ENCODE results near the gene EID3. TPM values are rescaled to one million over a fixed set of nuclear protein-coding genes. Genes with fewer than 3 reads are reported as not detected.

Gene EID3
- total and polyA plus RNA-seq, 9 of the 15 experiments (the other 6 are each of a cell fraction or from before 2014, with no cell fraction given) = 0.07 to 3.5 (median 0.42) TPM

DNA sequence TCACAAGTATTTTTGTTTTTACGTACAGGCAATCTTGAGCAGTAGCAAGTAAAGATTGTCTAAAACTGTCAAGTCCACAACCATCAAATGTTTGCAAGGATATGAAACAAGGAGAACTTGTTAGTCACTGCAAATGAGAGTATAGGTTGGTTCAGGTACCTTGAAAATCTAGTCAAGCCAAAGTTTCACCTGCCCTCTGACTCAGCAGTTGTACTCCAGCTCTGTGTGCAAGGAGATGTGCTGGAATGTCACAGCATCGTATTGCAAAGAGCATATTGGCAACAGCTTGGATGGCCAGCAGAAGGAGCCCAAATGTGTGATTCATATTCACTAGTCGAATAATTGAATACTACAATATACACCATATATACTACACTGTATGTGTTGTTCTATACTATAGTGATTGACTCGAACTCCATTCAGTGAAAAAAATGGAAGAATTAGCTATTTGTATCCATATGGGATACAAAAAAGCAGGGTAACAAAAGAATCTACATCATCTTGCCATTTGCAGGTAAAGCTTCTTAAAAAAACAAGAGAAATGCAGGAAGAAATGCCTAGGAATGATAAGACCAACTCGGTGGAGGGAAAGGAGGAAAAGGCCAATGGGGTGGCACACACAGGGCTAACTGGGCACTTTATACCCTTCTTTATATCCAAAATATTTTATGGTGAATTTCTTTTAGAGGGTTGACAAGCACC lies 44.0 kb downstream of the EID3 start:
- no peak for DNase-seq (ENCODE audit: extremely low read depth in 1 of 4, low spot score in 3 of 4)
- H3K4me2 ChIP-seq (ENCODE audit: insufficient read depth, low read length) = no peak overlapping the region
- 0 out of 3 replicates have a peak, but pooled peaks cover 8% of the 10 kb centered on the region for H3K79me2 ChIP-seq (ENCODE audit: control insufficient read depth, insufficient read depth, low read length)
- H3K9ac ChIP-seq (ENCODE audit: insufficient read depth in 1 of 2, low read depth in 2 of 2, low read length in 2 of 2) = no peak overlapping the region
- ChIA-PET POLR2A (no interaction called here), CTCF (ENCODE audit: low intra/inter-chr PET ratio) (no interaction called here)
- H3K9me3 ChIP-seq (replicated peaks; ENCODE audit: control insufficient read depth, insufficient read depth, low read depth, low read length) = no peaks in the 10 kb centered on the region; the same call in 1 of the 2 replicates
- H3K4me3 ChIP-seq = no peak overlapping the region
- no peaks in the 10 kb centered on the region for H3K27me3 ChIP-seq (ENCODE audit: control insufficient read depth in 2 of 2, insufficient read depth in 2 of 2, low read length in 2 of 2)
- no peak overlapping the region for H2AFZ ChIP-seq (ENCODE audit: low read depth, low read length)
- TF ChIP-seq ZBTB1 (CRISPR knock-in tag; IDR thresholded peaks at IDR 0.05; ENCODE audit: borderline replicate concordance, low read depth) (no peak), NFE2 (IDR thresholded peaks at IDR 0.05; ENCODE audit: low read depth) (0 out of 2 replicates have a peak, but pooled peaks have one; percentile 12)
- H3K4me1 ChIP-seq (replicated peaks in 1 of 2; ENCODE audit: control insufficient read depth in 2 of 2, insufficient read depth in 2 of 2, low read length in 2 of 2) = no peaks in the 10 kb centered on the region
- no peaks in the 10 kb centered on the region; the same call in 1 of the 2 replicates for H4K20me1 ChIP-seq (replicated peaks; ENCODE audit: control insufficient read depth, insufficient read depth, low read length)
- ATAC-seq = no peak
- H3K9me1 ChIP-seq (ENCODE audit: control insufficient read depth, insufficient read depth, low read length) = peaks cover 3% of the 10 kb centered on the region
- in situ Hi-C loops (cut with MboI) (no loop called here), intact Hi-C loops (cut with micrococcal nuclease) (no loop called here)
- WGBS (ENCODE audit: insufficient coverage, low coverage, missing lambda C conversion rate) = 80% methylated on average over 5 of the region's 5 CpGs
- no peak for FAIRE-seq
- peaks cover 91% of the 10 kb centered on the region for H3K36me3 ChIP-seq (ENCODE audit: control insufficient read depth, insufficient read depth, low read length)
- H3K27ac ChIP-seq (ENCODE audit: extremely low read depth, low read depth, low read length) = no peak overlapping the region
- BruUV-seq (replicated peaks) = no TSS peak

DNA sequence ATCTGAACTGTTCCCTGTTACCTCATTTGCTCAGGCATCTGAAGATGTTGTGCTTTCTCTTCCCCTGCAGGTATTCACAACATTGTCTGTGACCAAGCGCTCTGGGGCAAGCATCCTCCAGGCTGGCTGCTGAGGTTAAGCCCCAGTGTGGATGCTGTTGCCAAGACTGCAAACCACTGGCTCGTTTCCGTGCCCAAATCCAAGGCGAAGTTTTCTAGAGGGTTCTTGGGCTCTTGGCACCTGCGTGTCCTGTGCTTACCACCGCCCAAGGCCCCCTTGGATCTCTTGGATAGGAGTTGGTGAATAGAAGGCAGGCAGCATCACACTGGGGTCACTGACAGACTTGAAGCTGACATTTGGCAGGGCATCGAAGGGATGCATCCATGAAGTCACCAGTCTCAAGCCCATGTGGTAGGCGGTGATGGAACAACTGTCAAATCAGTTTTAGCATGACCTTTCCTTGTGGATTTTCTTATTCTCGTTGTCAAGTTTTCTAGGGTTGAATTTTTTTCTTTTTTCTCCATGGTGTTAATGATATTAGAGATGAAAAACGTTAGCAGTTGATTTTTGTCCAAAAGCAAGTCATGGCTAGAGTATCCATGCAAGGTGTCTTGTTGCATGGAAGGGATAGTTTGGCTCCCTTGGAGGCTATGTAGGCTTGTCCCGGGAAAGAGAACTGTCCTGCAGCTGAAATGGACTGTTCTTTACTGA lies 44.9 kb downstream of the EID3 start:
- Histone ChIP-seq H3K27me3 (ENCODE audit: control insufficient read depth in 2 of 2, insufficient read depth in 2 of 2, low read length in 2 of 2) (no peaks in the 10 kb centered on the region), H3K9me3 (replicated peaks; ENCODE audit: control insufficient read depth, insufficient read depth, low read depth, low read length) (no peaks in the 10 kb centered on the region), H4K20me1 (replicated peaks; ENCODE audit: control insufficient read depth, insufficient read depth, low read length) (no peaks in the 10 kb centered on the region; the same call in 1 of the 2 replicates), H3K36me3 (ENCODE audit: control insufficient read depth, insufficient read depth, low read length) (peaks cover 90% of the 10 kb centered on the region), H3K9ac (ENCODE audit: insufficient read depth in 1 of 2, low read depth in 2 of 2, low read length in 2 of 2) (no peak overlapping the region), H3K27ac (ENCODE audit: extremely low read depth, low read depth, low read length) (no peak overlapping the region), H3K79me2 (ENCODE audit: control insufficient read depth, insufficient read depth, low read length) (0 out of 3 replicates have a peak, but pooled peaks cover 3% of the 10 kb centered on the region), H2AFZ (ENCODE audit: low read depth, low read length) (no peak overlapping the region), H3K9me1 (ENCODE audit: control insufficient read depth, insufficient read depth, low read length) (peaks cover 3% of the 10 kb centered on the region), H3K4me1 (replicated peaks in 1 of 2; ENCODE audit: control insufficient read depth in 2 of 2, insufficient read depth in 2 of 2, low read length in 2 of 2) (no peaks in the 10 kb centered on the region), H3K4me3 (no peak overlapping the region), H3K4me2 (ENCODE audit: insufficient read depth, low read length) (no peak overlapping the region)
- FAIRE-seq (no peak), ATAC-seq (no peak), DNase-seq (ENCODE audit: extremely low read depth in 1 of 4, low spot score in 3 of 4) (no peak)
- POLR2A ChIA-PET = interaction anchor here (0.9 kb wide), 1 partner anchor 8 kb away, joined by 3 read pairs; no protein-coding TSS in a partner anchor
- no TSS peak for BruUV-seq (replicated peaks)
- whole genome bisulfite sequencing (ENCODE audit: insufficient coverage, low coverage, missing lambda C conversion rate) = 90% methylated on average over 11 of the region's 11 CpGs
- intact Hi-C loops (cut with micrococcal nuclease) (no loop called here), in situ Hi-C loops (cut with MboI) (no loop called here)
- CTCF ChIA-PET (ENCODE audit: low intra/inter-chr PET ratio) = no interaction called here
- TF ChIP-seq ZNF232 (CRISPR knock-in tag; IDR thresholded peaks at IDR 0.05) (no peak), ZZZ3 (IDR thresholded peaks at IDR 0.05) (no peak), PML (IDR thresholded peaks at IDR 0.05; ENCODE audit: low read length) (no peak), U2AF1 (optimal IDR thresholded peaks at IDR 0.05; ENCODE audit: low read depth, low read length) (no peak), PKNOX1 (IDR thresholded peaks at IDR 0.05) (no peak), PURB (CRISPR knock-in tag; IDR thresholded peaks at IDR 0.05; ENCODE audit: low read depth) (no peak), SMAD4 (CRISPR knock-in tag; conservative IDR thresholded peaks at IDR 0.05) (no peak), ESRRB (CRISPR knock-in tag; IDR thresholded peaks at IDR 0.05; ENCODE audit: borderline replicate concordance) (no peak), NELFE (IDR thresholded peaks at IDR 0.05; ENCODE audit: insufficient read depth, insufficient read length) (no peak), CHD2 (IDR thresholded peaks at IDR 0.05; ENCODE audit: low read depth, low read length) (no peak)
- TF ChIP-seq, protein P1, sequence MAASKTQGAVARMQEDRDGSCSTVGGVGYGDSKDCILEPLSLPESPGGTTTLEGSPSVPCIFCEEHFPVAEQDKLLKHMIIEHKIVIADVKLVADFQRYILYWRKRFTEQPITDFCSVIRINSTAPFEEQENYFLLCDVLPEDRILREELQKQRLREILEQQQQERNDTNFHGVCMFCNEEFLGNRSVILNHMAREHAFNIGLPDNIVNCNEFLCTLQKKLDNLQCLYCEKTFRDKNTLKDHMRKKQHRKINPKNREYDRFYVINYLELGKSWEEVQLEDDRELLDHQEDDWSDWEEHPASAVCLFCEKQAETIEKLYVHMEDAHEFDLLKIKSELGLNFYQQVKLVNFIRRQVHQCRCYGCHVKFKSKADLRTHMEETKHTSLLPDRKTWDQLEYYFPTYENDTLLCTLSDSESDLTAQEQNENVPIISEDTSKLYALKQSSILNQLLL (CRISPR knock-in tag; IDR thresholded peaks at IDR 0.05; ENCODE audit: borderline replicate concordance) = no peak
